Ascending aorta (tissue), 2 donors: ENCODE results near the gene FATE1. TPM values are rescaled to one million over a fixed set of nuclear protein-coding genes. Genes with fewer than 3 reads are reported as not detected.
A peak's percentile ranks its signal among the peaks of the same experiment; 100 is the strongest.

Source experiments
- DNase-seq, 2 donors: peaks; one replicate each; pipeline ENCODE4 v3.0.0-alpha.2; 2019; ENCODE audit warnings: low spot score in 2 of 2
- H3K27ac ChIP-seq, 2 donors: fragments of 200-600 bp; sonication (generic); one replicate each; pipeline ENCODE4 v1.5.1; 2016 to 2017; ENCODE audit warnings: mild to moderate bottlenecking in 1 of 2
- H3K27me3 ChIP-seq: fragments of 200-600 bp; sonication (generic); one replicate; pipeline ENCODE4 v1.5.1; 2017
- H3K36me3 ChIP-seq, 2 donors: fragments of 200-600 bp; sonication (generic); one replicate each; pipeline ENCODE4 v1.5.1; 2016
- H3K4me1 ChIP-seq, 2 donors: fragments of 200-600 bp; sonication (generic); one replicate each; pipeline ENCODE4 v1.5.1; 2016 to 2017; ENCODE audit warnings: mild to moderate bottlenecking in 1 of 2
- H3K4me3 ChIP-seq, 2 donors: fragments of 200-600 bp; sonication (generic); one replicate each; pipeline ENCODE4 v1.5.1; 2016 to 2017; ENCODE audit warnings: mild to moderate bottlenecking in 1 of 2
- H3K9me3 ChIP-seq, 2 donors: fragments of 200-600 bp; sonication (generic); one replicate each; pipeline ENCODE4 v1.5.1; 2016
- CTCF ChIP-seq, 3 experiments: fragments of 200-600 bp in 2 of 3; fragments of 450-650 bp in 1 of 3; sonication (generic) in 2 of 3; IDR thresholded peaks; one replicate each; pipeline ENCODE4 v1.5.1; 2016 to 2019; ENCODE audit warnings: antibody characterized with exemption in 3 of 3, mild to moderate bottlenecking in 1 of 3, moderate library complexity in 1 of 3
- intact Hi-C: fragments of 100-400 bp; cut with DNase I; formaldehyde crosslinking; loops from one replicate; pipeline ENCODE4 v1.15.1; 2023
- total RNA-seq: library from RNA; depleted of rRNA; stranded (reverse); fragments of >200 nt; gene quantifications from one replicate; pipeline ENCODE4 v1.1.0, GENCODE V29; 2016

FATE1 gene
- total RNA-seq, 1 donor from 2014 or later: not detected

DNA sequence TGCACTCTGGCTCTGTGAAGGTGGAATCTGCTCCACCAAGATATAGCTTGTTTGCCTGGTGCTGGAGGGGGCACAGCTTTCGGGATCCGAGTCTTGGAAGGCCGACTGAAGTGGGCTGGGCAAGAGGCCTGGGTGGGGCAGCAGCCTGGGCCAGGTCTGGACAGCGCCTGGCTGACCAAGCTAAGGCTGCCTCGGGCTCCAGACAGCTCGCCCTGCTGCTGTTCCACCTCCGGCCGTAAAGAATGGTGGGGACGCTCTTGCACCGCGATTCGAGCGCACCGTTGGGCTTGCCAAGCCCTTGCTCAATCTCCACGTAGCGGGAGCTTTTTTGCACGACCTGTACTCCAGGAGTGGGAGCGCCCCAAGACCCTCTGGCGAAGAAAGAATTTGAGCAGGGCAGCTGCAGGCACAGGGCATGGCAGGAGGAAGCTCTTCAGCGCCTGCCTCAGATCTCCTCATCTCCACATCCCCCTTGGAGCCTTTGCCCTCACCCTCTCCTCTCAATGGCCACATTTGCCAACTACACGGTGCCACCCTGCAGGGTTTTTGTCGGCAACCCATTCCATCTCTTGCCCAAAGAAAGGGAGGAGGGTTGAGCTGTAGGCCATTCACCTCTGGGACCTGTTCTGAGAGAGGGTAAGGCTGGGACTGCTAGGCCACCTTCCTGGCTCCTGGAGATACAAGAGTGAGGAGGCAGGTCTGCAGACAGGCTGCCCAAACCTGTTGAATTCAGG lies 37.6 kb downstream of the FATE1 start:
- H3K9me3 ChIP-seq: no peaks in the 10 kb centered on the region
- H3K27me3 ChIP-seq: no peaks in the 10 kb centered on the region
- H3K4me1 ChIP-seq: no peaks in the 10 kb centered on the region
- no peaks in the 10 kb centered on the region for H3K36me3 ChIP-seq
- no peak overlapping the region for H3K4me3 ChIP-seq
- H3K27ac ChIP-seq: no peak overlapping the region
- intact Hi-C loops: loop anchor here (1.0 kb wide), 1 partner anchor 879 kb away; no protein-coding TSS in a partner anchor
- peak; percentile 59 to 77 (median 72) for TF ChIP-seq CTCF (IDR thresholded peaks at IDR 0.05)
- no peak for DNase-seq

GRCh38 chrX:151754047-151754429 lies 38.2 kb downstream of the FATE1 start:
- Histone ChIP-seq H3K4me1 (no peaks in the 10 kb centered on the region), H3K36me3 (no peaks in the 10 kb centered on the region), H3K4me3 (no peak overlapping the region), H3K27ac (no peak overlapping the region), H3K27me3 (no peaks in the 10 kb centered on the region), H3K9me3 (no peaks in the 10 kb centered on the region)
- TF ChIP-seq CTCF (IDR thresholded peaks at IDR 0.05): no peak
- intact Hi-C loops: no loop called here
- no peak for DNase-seq

GRCh38 chrX:151754641-151755215 lies 38.9 kb downstream of the FATE1 start:
- H3K4me1 ChIP-seq: no peaks in the 10 kb centered on the region
- TF ChIP-seq CTCF (IDR thresholded peaks at IDR 0.05): no peak
- no peaks in the 10 kb centered on the region for H3K9me3 ChIP-seq
- no peak overlapping the region for H3K27ac ChIP-seq
- no peak overlapping the region for H3K4me3 ChIP-seq
- no peak for DNase-seq
- H3K36me3 ChIP-seq: no peaks in the 10 kb centered on the region
- no peaks in the 10 kb centered on the region for H3K27me3 ChIP-seq
- intact Hi-C loops: no loop called here

DNA sequence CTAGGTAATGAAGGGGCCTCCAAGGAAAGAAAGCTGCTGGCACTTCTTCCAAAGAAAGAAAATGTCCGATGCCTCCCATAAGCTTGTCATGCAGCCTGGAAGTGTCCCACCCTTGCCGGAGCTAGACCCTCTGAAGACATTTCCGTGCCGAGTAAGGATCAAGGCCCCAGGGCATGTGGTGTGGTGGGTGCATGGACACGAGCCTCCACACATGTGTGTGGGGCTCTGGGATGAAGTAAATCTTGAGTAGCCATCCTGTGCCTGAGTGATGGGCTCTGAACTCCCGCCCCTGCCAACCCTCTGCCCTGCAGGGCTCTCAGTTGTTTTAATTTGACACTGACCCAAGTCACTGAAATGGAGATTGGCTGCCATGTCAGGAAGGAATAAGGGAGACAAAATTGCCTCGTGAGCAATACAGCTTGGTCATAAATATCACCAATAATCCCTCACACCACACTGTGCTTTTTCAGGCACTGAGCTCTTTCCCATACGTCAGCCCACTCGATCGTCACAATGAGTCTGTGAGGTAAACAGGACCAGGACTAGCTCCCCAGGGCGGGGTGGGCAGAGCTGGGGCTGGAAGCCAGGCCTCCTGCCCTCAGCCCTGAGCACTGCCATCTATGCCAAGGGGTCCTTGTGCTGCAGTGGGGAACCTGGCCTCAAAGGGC lies 43.3 kb downstream of the FATE1 start:
- H3K36me3 ChIP-seq: no peaks in the 10 kb centered on the region
- no peaks in the 10 kb centered on the region for H3K9me3 ChIP-seq
- no peak overlapping the region for H3K27ac ChIP-seq
- no peaks in the 10 kb centered on the region for H3K27me3 ChIP-seq
- intact Hi-C loops: no loop called here
- H3K4me3 ChIP-seq: no peak overlapping the region
- H3K4me1 ChIP-seq: no peaks in the 10 kb centered on the region
- TF ChIP-seq CTCF (IDR thresholded peaks at IDR 0.05): no peak
- DNase-seq: peak in 1 of 2 donors; percentile 48

GRCh38 chrX:151762802-151763201 lies 47.0 kb downstream of the FATE1 start:
- no peaks in the 10 kb centered on the region for H3K9me3 ChIP-seq
- H3K27me3 ChIP-seq: no peaks in the 10 kb centered on the region
- no peaks in the 10 kb centered on the region for H3K36me3 ChIP-seq
- no peak overlapping the region for H3K4me3 ChIP-seq
- no peak for TF ChIP-seq CTCF (IDR thresholded peaks at IDR 0.05)
- no peaks in the 10 kb centered on the region for H3K4me1 ChIP-seq
- no peak for DNase-seq
- no peak overlapping the region for H3K27ac ChIP-seq
- intact Hi-C loops: no loop called here
